Breast epithelium (tissue), 3 donors: ENCODE measurements around the gene CXCL3.

Experiments
- CTCF ChIP-seq, 3 donors: fragments of 450-650 bp; IDR thresholded peaks; one replicate each; pipeline ENCODE4 v1.5.1; 2016 to 2017; ENCODE audit warnings: antibody characterized with exemption in 3 of 3, mild to moderate bottlenecking in 3 of 3, moderate library complexity in 3 of 3
- POLR2A ChIP-seq: fragments of 450-650 bp; IDR thresholded peaks from one replicate; pipeline ENCODE4 v1.6.1; 2016; ENCODE audit warnings: antibody characterized with exemption, mild to moderate bottlenecking, moderate library complexity

- TF ChIP-seq POLR2A, result no peak
- TF ChIP-seq CTCF (IDR thresholded peaks at IDR 0.05), result no peak
These were observed 20.4 kb downstream of the CXCL3 start for GRCh38 chr4:74018116-74018515.
